Pancreas (tissue), 10 donors: Measurements from ENCODE around the gene PRDM16. TPM values are rescaled to one million over a fixed set of nuclear protein-coding genes. Genes with fewer than 3 reads are reported as not detected.

ENCODE experiments used
- ATAC-seq, 4 donors: fragments of 200-7000 bp; cut with Tn5 transposase; one replicate each; pipeline versions ENCODE4 v1.8.0 to v1.9.1; 2020; ENCODE audit warnings: mild to moderate bottlenecking in 4 of 4, moderate library complexity in 4 of 4
- DNase-seq, 6 donors: peaks; one replicate each; pipeline ENCODE4 v3.0.0-alpha.2; 2020
- FAIRE-seq: peaks from 2 replicates; lab custom pipeline; 2012; peaks lifted over from hg19 to GRCh38; lab: Jason Lieb, UNC
- H3K27ac ChIP-seq, 4 donors: fragments of 200-600 bp; sonication (generic); 1 replicate in 3 of 4; 2 replicates in 1 of 4; pipeline versions ENCODE4 v1.5.0 to v1.8.0; 2020
- H3K27me3 ChIP-seq, 4 donors: fragments of 200-600 bp; one replicate each; pipeline ENCODE4 v1.8.0; 2021
- H3K36me3 ChIP-seq, 3 donors: fragments of 200-600 bp; sonication (generic) in 1 of 3; one replicate each; pipeline versions ENCODE4 v1.5.0 to v1.8.0; 2020 to 2021
- H3K4me1 ChIP-seq, 3 donors: fragments of 200-600 bp; one replicate each; pipeline ENCODE4 v1.8.0; 2021
- H3K4me3 ChIP-seq, 4 donors: fragments of 200-600 bp; sonication (generic) in 2 of 4; one replicate each; pipeline versions ENCODE4 v1.5.0 to v1.8.0; 2020 to 2021
- H3K9me3 ChIP-seq, 4 donors: fragments of 200-600 bp; one replicate each; pipeline ENCODE4 v1.8.0; 2021
- CTCF ChIP-seq, 4 donors: fragments of 200-600 bp; sonication (generic) in 3 of 4; IDR thresholded peaks; one replicate each; pipeline versions ENCODE4 v1.5.0 to v1.8.0; 2021; ENCODE audit warnings: antibody characterized with exemption in 4 of 4
- WGBS, 2 donors: extraction: QIAGEN DNeasy Blood & Tissue Kit; methylation state at CpG; one replicate each; pipeline ENCODE4 v1.1.7; 2013; 5-methylcytosine and 5-hydroxymethylcytosine counted together
- intact Hi-C, 3 donors: fragments of 100-400 bp; cut with DNase I; formaldehyde crosslinking; loops; one replicate each; pipeline versions ENCODE4 v1.11.1 to v1.14.2; 2022
- polyA plus RNA-seq, 2 donors: library from polyadenylated mRNA; stranded (reverse); fragments of 200-250 nt; gene quantifications; one replicate each; pipeline ENCODE4 v1.2.3, GENCODE V29; 2013
- total RNA-seq, 6 donors: library from RNA; stranded (reverse); fragmentation: NEBNext Ultra II Directional in 4 of 6; extraction: Animal tissue kit (Norgen Biotek cat#: 25700) in 4 of 6; gene quantifications; one replicate each; pipeline versions ENCODE4 v1.2.1 to v1.2.4, GENCODE V29; 2021 to 2023
- donor health status: healthy with polysubstance abuse.
- donor health status: DM: no; HTN: no; CAD: no; lungs with moderate emphysema.
- donor health status: DM: no; HTN: no; CAD: no.
- donor health status: control.
- donor health status: control.
- donor health status: Bipolar disorder and iron deficiency.
- donor health status: DM: yes; HTN: yes; CAD: no.
- donor health status: DM: no; HTN: no; CAD: no.
- donor health status: DM: no; HTN: no; CAD: no.
- donor health status: DM: yes; HTN: yes; CAD: no.

The PRDM16 gene
- total and polyA plus RNA-seq, 8 donors, result 6.6 to 19.2 (median 14.9) TPM

- H3K4me1 ChIP-seq, result no peaks in the 10 kb centered on the region
- no peaks in the 10 kb centered on the region for H3K27me3 ChIP-seq
- DNase-seq (peak in 1 of 6 donors; percentile 46), FAIRE-seq (no peak), ATAC-seq (no peak)
- H3K4me3 ChIP-seq, result no peak overlapping the region
- H3K27ac ChIP-seq, result no peak overlapping the region
- H3K36me3 ChIP-seq, result no peaks in the 10 kb centered on the region
- H3K9me3 ChIP-seq, result no peaks in the 10 kb centered on the region
- TF ChIP-seq CTCF (IDR thresholded peaks at IDR 0.05), result no peak
- WGBS, 2 donors, result 84 to 91% methylated on average over 25 of the region's 25 CpGs
- intact Hi-C loops, result no loop called here
Measured at GRCh38 chr1:3310718-3311400, 241.9 kb downstream of the PRDM16 start.

- DNase-seq (peak in 1 of 6 donors; percentile 57), FAIRE-seq (no peak), ATAC-seq (no peak)
- TF ChIP-seq CTCF (IDR thresholded peaks at IDR 0.05), result no peak
- Histone ChIP-seq H3K36me3 (no peaks in the 10 kb centered on the region), H3K4me1 (no peaks in the 10 kb centered on the region), H3K27me3 (no peaks in the 10 kb centered on the region), H3K4me3 (no peak overlapping the region), H3K27ac (no peak overlapping the region), H3K9me3 (no peaks in the 10 kb centered on the region)
- 94 to 96% methylated on average over 8 of the region's 8 CpGs for WGBS, 2 donors
- intact Hi-C loops, result no loop called here
Measured at GRCh38 chr1:3311711-3312110, 242.7 kb downstream of the PRDM16 start.

DNA sequence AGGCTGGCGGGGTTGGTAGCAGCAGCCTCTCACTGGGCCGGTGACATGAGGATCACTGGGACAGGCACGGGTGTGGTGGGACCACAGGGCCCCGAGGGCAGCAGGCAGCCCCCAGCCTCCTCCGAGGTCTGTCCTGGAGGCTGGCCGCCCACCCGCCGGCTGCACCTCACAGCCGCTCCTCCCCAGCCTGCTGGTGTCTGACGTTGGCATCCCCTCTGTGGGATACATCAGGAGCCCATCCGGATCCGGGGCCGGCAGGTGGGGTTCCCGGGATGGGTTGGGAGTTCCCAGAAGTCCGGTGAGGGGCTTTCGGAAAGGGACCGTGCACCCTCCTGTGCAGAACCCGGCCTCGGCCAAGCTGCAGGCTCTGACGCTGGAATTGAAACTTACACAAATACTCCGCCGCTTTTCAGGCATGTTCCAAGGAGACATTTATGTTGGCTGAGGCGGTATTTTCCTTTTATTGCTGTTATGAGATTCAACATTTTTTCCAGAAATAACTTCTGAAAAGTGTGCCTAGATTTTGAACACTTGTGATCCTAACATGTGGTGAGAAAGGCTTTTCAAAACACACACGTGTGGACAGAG, 243.4 kb downstream of the PRDM16 start:
- H3K4me3 ChIP-seq, result no peak overlapping the region
- no peaks in the 10 kb centered on the region for H3K4me1 ChIP-seq
- DNase-seq (peak in 1 of 6 donors; percentile 69), FAIRE-seq (no peak), ATAC-seq (no peak)
- intact Hi-C loops, result no loop called here
- WGBS, 2 donors, result 88 to 93% methylated on average over 23 to 24 of the region's 24 CpGs
- H3K9me3 ChIP-seq, result no peaks in the 10 kb centered on the region
- H3K27ac ChIP-seq, result peak overlapping the region in 3 of 4 donors; percentile 64 to 86 (median 81)
- no peaks in the 10 kb centered on the region for H3K36me3 ChIP-seq
- TF ChIP-seq CTCF (IDR thresholded peaks at IDR 0.05), result no peak
- H3K27me3 ChIP-seq, result no peaks in the 10 kb centered on the region

GRCh38 chr1:3312898-3313575, 244.0 kb downstream of the PRDM16 start:
- Histone ChIP-seq H3K4me3 (no peak overlapping the region), H3K9me3 (no peaks in the 10 kb centered on the region), H3K27ac (peak overlapping the region; percentile 64 to 86 (median 83)), H3K36me3 (no peaks in the 10 kb centered on the region), H3K4me1 (no peaks in the 10 kb centered on the region), H3K27me3 (no peaks in the 10 kb centered on the region)
- TF ChIP-seq CTCF (IDR thresholded peaks at IDR 0.05), result no peak
- intact Hi-C loops, result no loop called here
- ATAC-seq (peak; percentile 63 to 89 (median 82)), FAIRE-seq (no peak), DNase-seq (peak in 5 of 6 donors; percentile 66 to 75 (median 72))
- WGBS, 2 donors, result 58 to 64% methylated on average over 38 of the region's 38 CpGs
